ENCODE results near the gene HIF3A. TPM values are rescaled to one million over a fixed set of nuclear protein-coding genes. Genes with fewer than 3 reads are reported as not detected.

Gene HIF3A
- total and polyA plus RNA-seq, 2 donors (not counting 1 experiment from before 2014, with no cell fraction given), result 0.12 to 1.5 TPM

DNA sequence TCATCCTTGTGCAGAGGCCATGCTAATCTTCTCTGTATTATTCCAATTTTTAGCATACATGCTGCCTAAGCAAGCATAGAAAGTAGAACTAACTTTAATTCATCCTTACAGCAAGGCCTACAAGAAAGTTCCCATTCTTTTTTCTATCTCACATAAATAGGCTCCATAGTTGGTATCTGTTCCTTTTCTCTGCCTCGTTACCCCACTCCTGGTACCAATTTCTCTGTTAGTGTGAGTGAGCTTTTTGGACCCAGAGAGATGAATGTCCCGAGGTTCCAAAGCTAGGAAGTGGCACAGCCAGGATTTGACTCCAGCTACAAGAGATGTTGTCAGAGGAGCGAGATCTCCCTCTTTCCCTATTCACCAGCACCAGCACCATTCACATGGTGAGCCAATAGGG is 9.7 kb downstream of the HIF3A start:
- Histone ChIP-seq H4K20me1 (ENCODE audit: control insufficient read depth, extremely low read depth, insufficient read depth, low read length) (no peaks in the 10 kb centered on the region), H3K9me3 (ENCODE audit: control insufficient read depth, insufficient read depth, low read depth, low read length) (no peaks in the 10 kb centered on the region), H3K36me3 (ENCODE audit: control insufficient read depth, insufficient read depth, low read length) (no peaks in the 10 kb centered on the region), H3K79me2 (ENCODE audit: control insufficient read depth, insufficient read depth, low read length) (no peaks in the 10 kb centered on the region), H3K27ac (ENCODE audit: insufficient read depth, low read length) (no peak overlapping the region), H3K4me2 (ENCODE audit: extremely low read depth, insufficient read depth, low read length) (no peak overlapping the region), H3K27me3 (ENCODE audit: control insufficient read depth, insufficient read depth, low read length) (no peaks in the 10 kb centered on the region), H2AFZ (ENCODE audit: low read length) (no peak overlapping the region), H3K4me1 (ENCODE audit: control insufficient read depth, extremely low read depth, insufficient read depth, low read length) (no peaks in the 10 kb centered on the region), H3K4me3 (replicated peaks in 1 of 4; ENCODE audit: control extremely low read depth in 1 of 4, insufficient read depth in 1 of 4, low read depth in 3 of 4, low read length in 4 of 4) (no peak overlapping the region), H3K9ac (ENCODE audit: insufficient read depth, low read length) (no peak overlapping the region)
- no peak for TF ChIP-seq CTCF (conservative IDR thresholded peaks at IDR 0.05 in 1 of 2, IDR thresholded peaks at IDR 0.05 in 1 of 2; ENCODE audit: low read depth in 1 of 2, low read length in 2 of 2)
- no peak for TF ChIP-seq EZH2 (IDR thresholded peaks at IDR 0.05; ENCODE audit: low read length, missing control alignments)
- no peak for DNase-seq (ENCODE audit: low read depth in 2 of 2)

DNA sequence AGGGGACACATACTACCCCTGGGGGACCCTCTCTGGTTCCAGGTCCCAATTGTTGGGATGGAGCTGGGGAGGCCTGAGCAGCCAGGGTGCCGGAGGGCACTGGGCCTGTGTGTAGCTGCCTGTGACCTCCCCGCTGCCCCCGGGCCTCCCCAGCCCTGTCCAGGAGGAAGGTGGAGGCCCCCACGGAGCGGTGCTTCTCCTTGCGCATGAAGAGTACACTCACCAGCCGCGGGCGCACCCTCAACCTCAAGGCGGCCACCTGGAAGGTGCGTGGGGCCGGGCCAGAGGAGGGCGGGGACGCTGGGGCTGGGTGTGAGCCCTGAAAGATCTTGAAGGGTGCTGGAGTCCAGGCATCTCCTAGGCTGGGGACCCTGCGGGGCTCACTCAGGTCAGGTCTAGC is 11.7 kb downstream of the HIF3A start:
- DNase-seq (ENCODE audit: low read depth in 2 of 2), result no peak
- no peak overlapping the region for H3K9ac ChIP-seq (ENCODE audit: insufficient read depth, low read length)
- H3K4me1 ChIP-seq (ENCODE audit: control insufficient read depth, extremely low read depth, insufficient read depth, low read length), result no peaks in the 10 kb centered on the region
- no peaks in the 10 kb centered on the region for H4K20me1 ChIP-seq (ENCODE audit: control insufficient read depth, extremely low read depth, insufficient read depth, low read length)
- H3K36me3 ChIP-seq (ENCODE audit: control insufficient read depth, insufficient read depth, low read length), result no peaks in the 10 kb centered on the region
- no peaks in the 10 kb centered on the region for H3K27me3 ChIP-seq (ENCODE audit: control insufficient read depth, insufficient read depth, low read length)
- H3K9me3 ChIP-seq (ENCODE audit: control insufficient read depth, insufficient read depth, low read depth, low read length), result no peaks in the 10 kb centered on the region
- no peak overlapping the region for H3K4me2 ChIP-seq (ENCODE audit: extremely low read depth, insufficient read depth, low read length)
- no peak overlapping the region for H2AFZ ChIP-seq (ENCODE audit: low read length)
- no peak overlapping the region for H3K27ac ChIP-seq (ENCODE audit: insufficient read depth, low read length)
- TF ChIP-seq CTCF (conservative IDR thresholded peaks at IDR 0.05 in 1 of 2, IDR thresholded peaks at IDR 0.05 in 1 of 2; ENCODE audit: low read depth in 1 of 2, low read length in 2 of 2), result no peak
- no peak for TF ChIP-seq EZH2 (IDR thresholded peaks at IDR 0.05; ENCODE audit: low read length, missing control alignments)
- no peak overlapping the region for H3K4me3 ChIP-seq (replicated peaks in 1 of 4; ENCODE audit: control extremely low read depth in 1 of 4, insufficient read depth in 1 of 4, low read depth in 3 of 4, low read length in 4 of 4)
- no peaks in the 10 kb centered on the region for H3K79me2 ChIP-seq (ENCODE audit: control insufficient read depth, insufficient read depth, low read length)

DNA sequence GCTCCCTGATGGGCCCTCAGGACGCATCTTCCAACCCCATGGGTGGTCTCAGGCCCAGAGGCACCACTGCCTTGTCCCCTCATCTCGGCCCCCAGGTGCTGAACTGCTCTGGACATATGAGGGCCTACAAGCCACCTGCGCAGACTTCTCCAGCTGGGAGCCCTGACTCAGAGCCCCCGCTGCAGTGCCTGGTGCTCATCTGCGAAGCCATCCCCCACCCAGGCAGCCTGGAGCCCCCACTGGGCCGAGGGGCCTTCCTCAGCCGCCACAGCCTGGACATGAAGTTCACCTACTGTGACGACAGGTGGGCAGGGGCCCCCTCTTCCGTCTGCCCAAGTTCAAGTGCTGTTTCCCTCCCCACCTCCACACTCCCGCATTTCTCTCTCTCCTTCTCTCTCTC is 12.2 kb downstream of the HIF3A start:
- Histone ChIP-seq H3K27ac (ENCODE audit: insufficient read depth, low read length) (no peak overlapping the region), H3K9ac (ENCODE audit: insufficient read depth, low read length) (no peak overlapping the region), H3K36me3 (ENCODE audit: control insufficient read depth, insufficient read depth, low read length) (no peaks in the 10 kb centered on the region), H2AFZ (ENCODE audit: low read length) (no peak overlapping the region), H3K4me2 (ENCODE audit: extremely low read depth, insufficient read depth, low read length) (no peak overlapping the region), H3K79me2 (ENCODE audit: control insufficient read depth, insufficient read depth, low read length) (no peaks in the 10 kb centered on the region), H3K9me3 (ENCODE audit: control insufficient read depth, insufficient read depth, low read depth, low read length) (no peaks in the 10 kb centered on the region), H4K20me1 (ENCODE audit: control insufficient read depth, extremely low read depth, insufficient read depth, low read length) (no peaks in the 10 kb centered on the region), H3K4me3 (replicated peaks in 1 of 4; ENCODE audit: control extremely low read depth in 1 of 4, insufficient read depth in 1 of 4, low read depth in 3 of 4, low read length in 4 of 4) (no peak overlapping the region), H3K4me1 (ENCODE audit: control insufficient read depth, extremely low read depth, insufficient read depth, low read length) (no peaks in the 10 kb centered on the region), H3K27me3 (ENCODE audit: control insufficient read depth, insufficient read depth, low read length) (no peaks in the 10 kb centered on the region)
- no peak for TF ChIP-seq EZH2 (IDR thresholded peaks at IDR 0.05; ENCODE audit: low read length, missing control alignments)
- TF ChIP-seq CTCF (conservative IDR thresholded peaks at IDR 0.05 in 1 of 2, IDR thresholded peaks at IDR 0.05 in 1 of 2; ENCODE audit: low read depth in 1 of 2, low read length in 2 of 2), result no peak
- DNase-seq (ENCODE audit: low read depth in 2 of 2), result no peak

Data from fibroblast of lung (primary cell).